GM13976 (cell line): Measurements from ENCODE around the gene KCNMA1.

Experiments used
- DNase-seq: peaks from one replicate; pipeline ENCODE4 v3.0.0; 2012; ENCODE audit warnings: low spot score
- CTCF ChIP-seq: IDR thresholded peaks from 2 replicates; pipeline ENCODE4 v1.5.1; 2012; ENCODE audit warnings: borderline replicate concordance, mild to moderate bottlenecking; ENCODE audit not compliant: insufficient read depth; ENCODE audit errors: extremely low read depth, missing control alignments, control extremely low read depth
- in situ Hi-C: fragments of 300-500 bp; cut with MboI; formaldehyde crosslinking; loops from one replicate; pipeline ENCODE4 v1.12.0; 2022; ENCODE audit warnings: low sequenced_read_pairs, mixed read lengths, inconsistent platforms; ENCODE audit not compliant: unreplicated experiment

KCNMA1 gene

GRCh38 chr10:77564731-77565589 lies 72.6 kb downstream of the KCNMA1 start:
- TF ChIP-seq CTCF: no peak
- in situ Hi-C loops: no loop called here
- DNase-seq: no peak

GRCh38 chr10:77563638-77564270 lies 73.9 kb downstream of the KCNMA1 start:
- DNase-seq: no peak
- no peak for TF ChIP-seq CTCF
- in situ Hi-C loops: no loop called here

GRCh38 chr10:77562742-77563141 lies 74.9 kb downstream of the KCNMA1 start:
- in situ Hi-C loops: no loop called here
- no peak for TF ChIP-seq CTCF
- no peak for DNase-seq

- no peak for DNase-seq
- TF ChIP-seq CTCF: no peak
- in situ Hi-C loops: no loop called here
Measured at GRCh38 chr10:77561991-77562390, 75.6 kb downstream of the KCNMA1 start.

GRCh38 chr10:77560471-77560870 lies 77.1 kb downstream of the KCNMA1 start:
- in situ Hi-C loops: no loop called here
- TF ChIP-seq CTCF: no peak
- no peak for DNase-seq

GRCh38 chr10:77560052-77560451 lies 77.6 kb downstream of the KCNMA1 start:
- in situ Hi-C loops: no loop called here
- DNase-seq: no peak
- TF ChIP-seq CTCF: no peak
